ENCODE results near the gene PTPRN2. TPM values are rescaled to one million over a fixed set of nuclear protein-coding genes. Genes with fewer than 3 reads are reported as not detected.

The PTPRN2 gene
- total and polyA plus RNA-seq, 2 of the 13 experiments (the other 11 are each of a cell fraction or from before 2014, with no cell fraction given) = 2.5 to 24.2 TPM

- TF ChIP-seq KIAA2018 (CRISPR knock-in tag; IDR thresholded peaks at IDR 0.05; ENCODE audit: borderline replicate concordance) = no peak
- TF ChIP-seq HNF4A (CRISPR knock-in tag; IDR thresholded peaks at IDR 0.05) = peak; percentile 94
- no peak for TF ChIP-seq TGIF2 (CRISPR knock-in tag; IDR thresholded peaks at IDR 0.05)
- TF ChIP-seq NCOA2 (CRISPR knock-in tag; IDR thresholded peaks at IDR 0.05) = no peak
- TF ChIP-seq AGO2 (optimal IDR thresholded peaks at IDR 0.05; ENCODE audit: low read depth, low read length) = no peak
- TF ChIP-seq RFX3 (CRISPR knock-in tag; IDR thresholded peaks at IDR 0.05) = no peak
- TF ChIP-seq, protein P1, sequence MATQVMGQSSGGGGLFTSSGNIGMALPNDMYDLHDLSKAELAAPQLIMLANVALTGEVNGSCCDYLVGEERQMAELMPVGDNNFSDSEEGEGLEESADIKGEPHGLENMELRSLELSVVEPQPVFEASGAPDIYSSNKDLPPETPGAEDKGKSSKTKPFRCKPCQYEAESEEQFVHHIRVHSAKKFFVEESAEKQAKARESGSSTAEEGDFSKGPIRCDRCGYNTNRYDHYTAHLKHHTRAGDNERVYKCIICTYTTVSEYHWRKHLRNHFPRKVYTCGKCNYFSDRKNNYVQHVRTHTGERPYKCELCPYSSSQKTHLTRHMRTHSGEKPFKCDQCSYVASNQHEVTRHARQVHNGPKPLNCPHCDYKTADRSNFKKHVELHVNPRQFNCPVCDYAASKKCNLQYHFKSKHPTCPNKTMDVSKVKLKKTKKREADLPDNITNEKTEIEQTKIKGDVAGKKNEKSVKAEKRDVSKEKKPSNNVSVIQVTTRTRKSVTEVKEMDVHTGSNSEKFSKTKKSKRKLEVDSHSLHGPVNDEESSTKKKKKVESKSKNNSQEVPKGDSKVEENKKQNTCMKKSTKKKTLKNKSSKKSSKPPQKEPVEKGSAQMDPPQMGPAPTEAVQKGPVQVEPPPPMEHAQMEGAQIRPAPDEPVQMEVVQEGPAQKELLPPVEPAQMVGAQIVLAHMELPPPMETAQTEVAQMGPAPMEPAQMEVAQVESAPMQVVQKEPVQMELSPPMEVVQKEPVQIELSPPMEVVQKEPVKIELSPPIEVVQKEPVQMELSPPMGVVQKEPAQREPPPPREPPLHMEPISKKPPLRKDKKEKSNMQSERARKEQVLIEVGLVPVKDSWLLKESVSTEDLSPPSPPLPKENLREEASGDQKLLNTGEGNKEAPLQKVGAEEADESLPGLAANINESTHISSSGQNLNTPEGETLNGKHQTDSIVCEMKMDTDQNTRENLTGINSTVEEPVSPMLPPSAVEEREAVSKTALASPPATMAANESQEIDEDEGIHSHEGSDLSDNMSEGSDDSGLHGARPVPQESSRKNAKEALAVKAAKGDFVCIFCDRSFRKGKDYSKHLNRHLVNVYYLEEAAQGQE (IDR thresholded peaks at IDR 0.05; ENCODE audit: borderline replicate concordance in 1 of 2, low read depth in 1 of 2, low read length in 2 of 2) = peak in 1 of 2 experiments; percentile 28; a peak in 1 of 4 replicates
- TF ChIP-seq ZGPAT (CRISPR knock-in tag; IDR thresholded peaks at IDR 0.05) = 0 out of 2 replicates have a peak, but pooled peaks have one; percentile 42
- TF ChIP-seq POLR2G (IDR thresholded peaks at IDR 0.05; ENCODE audit: low read depth, low read length) = no peak
Measured at GRCh38 chr7:158143196-158144120, 444.2 kb downstream of the PTPRN2 start (continued).
